GM18870 (cell line): ENCODE results near the gene FLVCR1.
A peak's percentile ranks its signal among the peaks of the same experiment; 100 is the strongest.
"Not testable (repeated sequence)": the region's sequence is repeated elsewhere in the genome, so short reads cannot be mapped to it uniquely, and the experiment has no call there.

Source experiments
- ATAC-seq: cut with Tn5 transposase; IDR thresholded peaks from one replicate; pipeline ENCODE4 v1.9.1; 2021; ENCODE audit warnings: moderate library complexity; ENCODE audit not compliant: unreplicated experiment

FLVCR1 gene

GRCh38 chr1:212857992-212858460, at the start of gene FLVCR1:
Gene FLVCR1, plus strand, starts transcription at chr1:212858275. Its CDS starts 178 bp downstream, at chr1:212858453.
- ATAC-seq, result peak; percentile 75

DNA sequence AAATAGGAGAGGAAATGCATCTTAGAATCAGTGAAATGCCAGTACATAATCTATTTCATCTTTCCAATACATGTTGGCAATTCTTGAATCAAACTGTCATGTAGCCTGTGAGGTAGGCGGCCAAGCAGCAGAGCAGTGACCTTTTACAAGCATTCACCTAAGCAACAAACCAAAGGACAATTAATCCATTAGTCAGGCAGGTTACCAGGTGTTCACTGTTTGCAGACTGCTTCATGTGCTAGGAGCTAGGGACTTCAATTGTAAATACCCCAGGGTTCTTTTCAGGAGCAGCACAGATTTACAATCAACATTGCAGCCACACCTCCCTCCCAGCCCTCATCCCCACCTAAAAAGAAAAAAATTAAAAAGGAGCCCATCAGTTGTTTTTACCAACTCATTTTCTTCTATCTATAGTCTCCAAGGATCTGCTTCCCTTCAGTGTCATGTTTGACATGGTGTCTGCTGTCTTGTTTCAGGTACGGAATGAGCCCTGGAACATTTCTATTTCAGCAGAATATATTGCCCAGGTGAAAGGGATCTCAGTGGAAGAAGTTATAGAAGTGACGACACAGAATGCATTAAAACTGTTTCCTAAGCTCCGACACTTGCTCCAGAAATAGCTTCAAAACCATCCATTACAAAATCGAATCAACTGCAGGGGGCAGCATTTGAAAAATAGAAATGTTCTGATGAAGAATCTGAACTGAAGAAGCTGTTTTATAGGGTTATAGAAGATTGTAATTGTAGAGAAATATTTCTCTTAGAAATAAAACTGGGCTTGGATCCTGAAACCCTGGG, 43.3 kb upstream of the FLVCR1 start:
- no peak for ATAC-seq

DNA sequence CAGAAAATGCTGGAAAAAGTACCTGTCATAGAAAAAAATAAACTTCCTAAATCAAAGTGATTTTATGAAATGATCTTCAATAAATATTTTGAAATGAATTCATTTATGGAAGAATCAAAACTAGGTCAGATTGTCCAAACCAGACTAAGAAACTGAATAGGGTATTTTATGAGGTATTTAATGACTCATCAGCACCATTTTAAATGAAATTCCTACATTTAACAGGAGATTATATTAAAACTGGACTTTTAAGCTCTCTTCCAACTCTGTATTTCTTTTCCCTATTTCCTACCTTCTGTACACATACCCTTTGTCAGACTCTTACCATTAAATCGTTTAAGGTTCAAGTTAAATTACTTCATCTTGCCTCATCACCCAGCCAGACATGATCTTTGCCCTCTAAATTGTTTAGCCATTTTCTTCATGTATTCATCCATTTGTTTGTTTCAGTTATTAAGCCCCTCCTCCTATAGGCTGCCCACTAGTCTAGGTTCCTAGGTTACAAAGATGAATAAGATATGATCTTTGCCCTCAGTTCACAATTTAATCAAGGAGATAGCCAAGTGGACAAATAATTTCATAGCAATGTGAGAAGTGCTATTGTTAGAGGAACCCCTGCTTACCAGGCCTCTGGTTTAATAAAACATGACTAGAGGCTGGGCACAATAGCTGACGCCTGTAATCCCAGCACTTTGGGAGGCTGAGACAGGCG, 41.4 kb upstream of the FLVCR1 start:
- no peak for ATAC-seq

GRCh38 chr1:212819726-212820125, 38.3 kb upstream of the FLVCR1 start:
- ATAC-seq, result peak; percentile 60

- no peak for ATAC-seq
Measured at GRCh38 chr1:212820969-212821368, 37.1 kb upstream of the FLVCR1 start.

- no peak for ATAC-seq
Measured at GRCh38 chr1:212822956-212823355, 35.1 kb upstream of the FLVCR1 start.

DNA sequence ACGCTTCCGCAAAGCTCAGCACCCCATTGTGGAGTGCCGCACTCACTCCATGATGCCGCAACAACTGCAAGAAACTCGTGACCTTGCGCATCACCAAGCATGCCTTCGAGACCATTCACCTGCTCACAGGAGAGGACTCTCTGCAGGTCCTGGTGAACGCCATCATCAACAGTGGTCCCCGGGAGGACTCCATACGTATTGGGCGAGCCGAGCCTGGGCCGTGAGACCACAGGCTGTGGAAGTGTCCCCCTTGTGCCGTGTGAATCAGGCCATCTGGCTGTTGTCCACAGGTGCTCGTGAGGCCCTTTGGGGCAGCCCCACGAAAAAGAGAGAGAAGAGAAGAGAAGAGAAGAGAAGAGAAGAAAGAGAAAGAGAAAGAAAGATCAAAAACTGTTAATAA, 33.9 kb upstream of the FLVCR1 start:
- no peak for ATAC-seq

GRCh38 chr1:212825798-212826452, 32.1 kb upstream of the FLVCR1 start:
- no peak for ATAC-seq

GRCh38 chr1:212827171-212827776, 30.8 kb upstream of the FLVCR1 start:
- ATAC-seq, result no peak

DNA sequence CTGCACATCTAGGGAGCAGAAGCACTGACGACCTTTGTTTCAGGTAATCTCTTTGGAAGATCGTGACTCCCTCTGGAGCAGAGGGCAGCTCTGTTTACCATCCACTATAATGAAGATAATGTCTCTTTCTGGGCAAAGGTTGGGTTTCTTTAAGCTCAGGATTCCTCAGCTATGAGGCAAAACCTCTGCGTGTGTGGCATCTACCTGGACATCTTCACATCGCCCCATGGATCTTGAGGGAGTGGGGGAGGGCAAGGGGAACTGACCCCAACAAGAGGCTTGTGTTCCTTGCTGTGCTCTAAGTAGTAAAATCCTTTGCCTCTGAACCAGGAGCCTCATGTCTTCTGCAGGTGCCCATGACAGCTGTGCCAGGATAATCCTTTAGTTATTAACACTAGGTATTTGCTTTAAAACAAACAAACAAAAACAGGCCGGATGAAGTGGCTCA, 30.2 kb upstream of the FLVCR1 start:
- no peak for ATAC-seq

DNA sequence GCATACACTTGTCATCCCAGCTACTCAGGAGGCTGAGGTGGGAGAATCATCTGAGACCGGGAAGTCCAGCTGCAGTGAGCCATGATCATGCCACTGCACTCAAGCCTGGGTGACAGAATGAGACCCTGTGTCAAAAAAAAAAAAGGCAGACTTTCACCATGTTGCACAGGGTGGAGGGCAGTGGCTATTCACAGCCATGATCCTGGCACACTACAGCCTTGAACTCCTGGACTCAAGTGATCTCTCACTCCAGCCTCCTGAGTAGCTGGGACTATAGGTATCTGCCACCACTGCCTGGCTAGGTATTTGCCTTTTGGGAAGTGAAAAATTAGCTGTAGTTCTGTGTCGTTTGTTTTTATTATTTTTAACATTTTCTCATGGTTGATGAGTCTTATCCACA, 29.7 kb upstream of the FLVCR1 start:
- ATAC-seq, result no peak

DNA sequence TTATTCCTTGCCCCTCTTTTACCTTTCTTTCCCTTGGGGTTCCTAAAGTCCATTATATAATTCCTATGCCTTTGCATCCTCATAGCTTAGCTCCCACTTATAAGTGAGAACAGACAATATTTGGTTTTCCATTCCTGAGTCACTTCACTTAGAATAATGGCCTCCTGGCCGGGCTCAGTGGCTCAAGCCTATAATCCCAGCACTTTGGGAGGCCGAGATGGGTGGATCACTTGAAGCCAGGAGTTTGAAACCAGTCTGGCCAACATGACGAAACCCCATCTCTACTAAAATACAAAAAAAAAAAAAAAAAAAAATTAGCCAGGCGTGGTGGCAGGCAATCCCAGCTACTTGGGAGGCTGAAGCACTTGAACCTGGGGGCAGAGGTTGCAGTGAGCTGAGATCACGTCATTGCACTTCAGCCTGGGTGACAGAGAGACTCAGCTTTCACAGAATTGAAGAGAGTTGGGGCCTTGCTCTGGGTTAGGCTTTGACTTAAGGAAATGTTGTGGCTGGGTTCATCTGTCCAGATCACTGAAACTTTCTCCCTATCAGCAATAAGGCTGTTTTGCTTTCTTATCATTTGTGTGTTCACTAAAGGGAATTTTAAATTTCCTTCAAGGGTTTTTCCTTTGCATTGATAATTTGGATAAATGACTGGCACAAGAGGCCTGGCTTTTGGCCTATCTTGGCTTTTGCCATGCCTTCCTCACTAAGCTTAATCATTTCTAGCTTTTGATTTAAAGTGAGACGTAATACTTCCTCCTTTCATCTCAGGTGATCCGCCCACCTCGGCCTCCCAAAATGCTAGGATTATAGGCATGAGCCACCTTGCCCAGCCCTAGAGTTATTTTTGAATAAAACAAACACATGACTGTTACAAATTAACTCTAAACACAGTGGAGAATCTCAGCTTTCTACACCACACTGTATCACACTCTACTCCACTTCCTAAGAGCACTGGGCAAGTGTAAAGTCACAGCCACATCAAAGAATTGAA, 24.6 kb upstream of the FLVCR1 start:
- ATAC-seq, result peak; percentile 85

DNA sequence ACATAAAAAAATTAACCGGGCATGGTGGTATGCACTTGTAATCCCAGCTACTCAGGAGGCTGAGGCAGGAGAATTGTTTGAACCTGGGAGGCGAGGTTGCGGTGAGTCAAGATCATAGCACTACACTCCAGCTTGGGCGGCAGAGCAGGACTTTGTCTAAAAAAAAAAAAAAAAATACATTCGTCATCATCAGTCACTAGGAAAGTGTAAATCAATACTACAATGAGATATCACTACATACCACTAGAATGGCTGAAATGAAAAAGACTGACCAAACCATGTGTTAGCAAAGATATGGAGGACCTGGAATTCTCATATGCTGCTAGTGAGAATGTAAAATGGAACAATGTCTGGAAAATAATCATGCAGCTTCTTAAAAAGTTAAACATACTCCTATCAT, 19.9 kb upstream of the FLVCR1 start:
- ATAC-seq, result no peak

- not testable (repeated sequence) for ATAC-seq
Measured at GRCh38 chr1:212844521-212844920, 13.6 kb upstream of the FLVCR1 start.

DNA sequence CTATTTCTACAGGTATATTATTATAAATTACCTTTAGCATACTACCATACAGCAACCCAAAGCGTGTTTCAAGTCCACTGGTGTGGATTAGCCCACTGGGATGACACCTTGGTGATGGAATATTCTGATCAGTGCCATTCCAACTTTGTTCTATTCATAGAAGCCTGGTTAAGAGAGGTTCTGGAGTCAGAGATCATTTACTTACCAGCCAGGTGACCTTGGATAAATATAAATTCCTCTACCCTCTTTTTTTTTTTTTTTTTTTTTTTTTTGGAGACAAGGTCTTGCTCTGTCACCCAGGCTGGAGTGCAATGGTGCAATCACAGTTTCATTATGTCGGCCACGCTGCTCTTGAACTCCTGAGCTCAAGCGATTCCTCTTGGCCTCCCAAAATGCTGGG, 10.5 kb upstream of the FLVCR1 start, which contains the start of gene SPATA45:
Gene SPATA45, minus strand, starts transcription at position 101 of the 400 bp plus-strand sequence. CDS start 11,500 bp downstream, outside the sequence.
- ATAC-seq, result no peak

GRCh38 chr1:212852105-212852688, 5.9 kb upstream of the FLVCR1 start:
- no peak for ATAC-seq

DNA sequence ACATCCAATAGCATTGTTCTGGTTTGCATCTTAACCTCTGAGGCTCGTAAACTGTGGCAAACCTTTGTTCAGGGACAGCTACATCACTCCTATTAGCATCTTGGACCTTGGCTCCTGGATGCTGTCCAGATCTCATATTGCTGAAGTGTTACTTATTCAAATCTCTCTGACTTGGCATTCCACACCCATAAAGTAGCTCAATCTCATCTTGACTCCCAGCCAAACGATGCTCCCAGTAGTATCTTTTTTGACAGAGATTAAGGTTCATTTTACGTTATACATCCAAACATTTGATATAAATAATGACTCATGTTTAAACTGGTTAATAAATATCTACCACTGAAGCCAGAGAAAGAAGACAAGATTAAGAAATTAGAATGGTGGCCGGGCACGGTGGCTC, 4.4 kb upstream of the FLVCR1 start:
- no peak for ATAC-seq

DNA sequence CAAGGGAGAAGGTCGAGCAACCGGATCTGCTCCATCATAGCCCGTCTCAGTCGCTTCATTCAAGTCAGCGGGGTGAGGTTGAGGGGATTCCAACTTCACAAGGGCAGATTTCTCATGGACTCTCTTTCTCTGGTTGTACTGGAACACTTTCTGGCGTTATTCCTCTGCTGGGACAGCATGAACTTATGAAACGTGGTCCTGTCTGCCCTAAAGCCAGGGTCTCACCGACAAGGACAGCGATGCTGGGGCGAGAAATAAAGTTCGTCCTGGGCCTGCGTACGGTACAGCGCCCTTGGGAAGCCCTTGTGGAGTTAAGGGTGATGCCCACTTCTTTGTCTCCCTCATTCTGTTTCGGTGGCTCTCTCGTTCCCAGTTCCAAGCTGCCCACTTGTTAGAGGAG, 1.3 kb upstream of the FLVCR1 start:
- no peak for ATAC-seq

GRCh38 chr1:212858461-212859265, 588 bp downstream of the FLVCR1 start:
- peak; percentile 6 for ATAC-seq
